ENCODE data around the gene GLIPR1.

GRCh38 chr12:75437564-75437963, 43.0 kb upstream of the GLIPR1 start:
- TF ChIP-seq CTCF (IDR thresholded peaks at IDR 0.05) (peak in 1 of 12 donors; percentile 23), POLR2A (IDR thresholded peaks at IDR 0.05) (no peak)

Data from heart left ventricle (tissue), 13 donors.